Tibial artery (tissue), 4 donors: ENCODE results near the gene DIPK1B.
"Not testable (repeated sequence)": the region's sequence is repeated elsewhere in the genome, so short reads cannot be mapped to it uniquely, and the experiment has no call there.

ENCODE experiments used
- DNase-seq, 2 donors: peaks; one replicate each; pipeline ENCODE4 v3.0.0-alpha.2; 2019
- H3K27ac ChIP-seq, 2 donors: fragments of 200-600 bp; sonication (generic) in 1 of 2; 1 replicate in 1 of 2; 2 replicates in 1 of 2; pipeline ENCODE4 v1.5.1; 2018 to 2019; ENCODE audit warnings: mild to moderate bottlenecking in 1 of 2
- H3K27me3 ChIP-seq, 2 donors: fragments of 200-600 bp; sonication (generic) in 1 of 2; one replicate each; pipeline versions ENCODE4 v1.5.1 to v1.6.0; 2016 to 2019
- H3K36me3 ChIP-seq, 3 donors: fragments of 200-600 bp; sonication (generic) in 2 of 3; one replicate each; pipeline ENCODE4 v1.5.1; 2016 to 2019; ENCODE audit warnings: mild to moderate bottlenecking in 2 of 3
- H3K4me1 ChIP-seq, 4 donors: fragments of 200-600 bp; sonication (generic) in 2 of 4; 1 replicate in 3 of 4; 2 replicates in 1 of 4; pipeline ENCODE4 v1.5.1; 2016 to 2019
- H3K4me3 ChIP-seq, 2 donors: fragments of 200-600 bp; sonication (generic) in 1 of 2; 1 replicate in 1 of 2; 2 replicates in 1 of 2; pipeline ENCODE4 v1.5.1; 2018 to 2019; ENCODE audit warnings: mild to moderate bottlenecking in 2 of 2
- H3K9me3 ChIP-seq, 3 donors: fragments of 200-600 bp; sonication (generic) in 1 of 3; one replicate each; pipeline ENCODE4 v1.5.1; 2016 to 2019
- intact Hi-C: fragments of 100-400 bp; cut with DNase I; formaldehyde crosslinking; loops from one replicate; pipeline ENCODE4 v1.15.0; 2023; ENCODE audit warnings: low total_unique reads
- TF ChIP-seq, protein P1 (sequence below), 2 experiments: fragments of 200-600 bp in 1 of 2; fragments of 450-650 bp in 1 of 2; IDR thresholded peaks; one replicate each; pipeline ENCODE4 v1.5.1; 2017 to 2019; ENCODE audit warnings: antibody characterized with exemption in 2 of 2, mild to moderate bottlenecking in 1 of 2, moderate library complexity in 1 of 2

The DIPK1B gene

DNA sequence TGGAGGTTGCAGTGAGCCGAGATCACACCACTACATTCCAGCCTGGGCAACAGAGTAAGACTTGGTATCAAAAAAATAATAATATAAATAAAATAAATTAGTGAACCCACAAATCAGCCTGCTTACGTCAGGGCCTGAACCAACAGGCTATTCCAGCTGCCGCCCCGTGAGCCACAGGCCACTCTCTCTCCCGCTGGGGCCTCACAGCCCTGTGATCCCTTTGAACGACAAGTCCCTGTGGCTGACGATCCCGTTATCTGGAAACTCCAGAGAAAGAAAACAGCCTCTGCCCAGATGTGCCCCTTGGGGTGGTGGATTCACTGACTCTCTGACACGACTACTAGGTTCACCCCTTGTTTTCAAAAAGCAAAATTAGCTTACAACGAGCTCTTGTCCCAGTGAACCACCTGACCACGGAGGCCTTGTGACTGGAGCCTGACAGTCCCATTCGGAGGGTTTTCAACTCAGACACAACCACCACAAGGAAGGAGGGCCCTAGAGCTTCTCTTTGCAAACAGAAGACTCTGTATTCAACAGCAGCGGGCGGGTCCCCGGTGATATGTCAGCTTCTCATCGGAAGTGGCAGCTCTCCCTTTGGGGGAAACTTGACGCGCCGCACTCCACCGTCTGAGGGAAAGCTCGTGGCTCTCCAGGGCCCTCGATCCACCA is 4.4 kb upstream of the DIPK1B start:
- peaks cover 3 to 29% of the 10 kb centered on the region in 2 donors for H3K27me3 ChIP-seq
- intact Hi-C loops: no loop called here
- TF ChIP-seq, protein P1, sequence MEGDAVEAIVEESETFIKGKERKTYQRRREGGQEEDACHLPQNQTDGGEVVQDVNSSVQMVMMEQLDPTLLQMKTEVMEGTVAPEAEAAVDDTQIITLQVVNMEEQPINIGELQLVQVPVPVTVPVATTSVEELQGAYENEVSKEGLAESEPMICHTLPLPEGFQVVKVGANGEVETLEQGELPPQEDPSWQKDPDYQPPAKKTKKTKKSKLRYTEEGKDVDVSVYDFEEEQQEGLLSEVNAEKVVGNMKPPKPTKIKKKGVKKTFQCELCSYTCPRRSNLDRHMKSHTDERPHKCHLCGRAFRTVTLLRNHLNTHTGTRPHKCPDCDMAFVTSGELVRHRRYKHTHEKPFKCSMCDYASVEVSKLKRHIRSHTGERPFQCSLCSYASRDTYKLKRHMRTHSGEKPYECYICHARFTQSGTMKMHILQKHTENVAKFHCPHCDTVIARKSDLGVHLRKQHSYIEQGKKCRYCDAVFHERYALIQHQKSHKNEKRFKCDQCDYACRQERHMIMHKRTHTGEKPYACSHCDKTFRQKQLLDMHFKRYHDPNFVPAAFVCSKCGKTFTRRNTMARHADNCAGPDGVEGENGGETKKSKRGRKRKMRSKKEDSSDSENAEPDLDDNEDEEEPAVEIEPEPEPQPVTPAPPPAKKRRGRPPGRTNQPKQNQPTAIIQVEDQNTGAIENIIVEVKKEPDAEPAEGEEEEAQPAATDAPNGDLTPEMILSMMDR (IDR thresholded peaks at IDR 0.05): no peak

DNA sequence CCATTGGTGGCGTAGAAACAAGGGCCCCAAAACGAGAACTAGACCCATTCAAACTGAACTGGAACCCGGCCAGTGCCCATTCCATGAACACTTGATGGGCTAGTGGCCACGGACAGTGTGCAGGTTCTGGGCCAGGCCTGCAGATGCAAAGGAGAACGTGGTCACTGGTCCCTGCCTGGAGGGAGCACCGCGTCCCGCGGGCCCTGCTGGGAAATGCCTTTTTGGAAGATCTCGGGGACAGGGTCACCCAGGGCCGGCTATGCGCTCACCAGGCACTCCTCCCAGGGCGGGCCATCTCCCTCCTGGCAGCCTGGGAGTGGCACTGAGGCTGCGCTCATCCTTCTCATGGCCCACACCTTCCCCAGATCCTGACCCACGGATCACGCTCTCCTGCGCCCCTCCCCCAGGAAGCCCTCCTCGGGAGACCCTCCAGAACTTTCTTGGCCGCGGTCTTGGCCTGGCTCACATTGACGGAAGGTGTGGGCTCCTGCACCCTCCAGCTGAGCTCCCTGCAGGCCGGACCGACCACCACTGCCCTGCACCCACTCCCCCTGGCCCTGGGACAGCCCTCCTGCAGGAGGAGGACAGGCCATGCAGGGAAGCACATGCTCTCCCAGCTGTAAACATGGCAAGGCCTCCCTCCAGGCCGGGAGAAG is 2.8 kb upstream of the DIPK1B start:
- no peak overlapping the region for H3K27ac ChIP-seq
- H3K27me3 ChIP-seq: peaks cover 4 to 45% of the 10 kb centered on the region in 2 donors
- H3K36me3 ChIP-seq: no peaks in the 10 kb centered on the region
- no peak overlapping the region for H3K4me3 ChIP-seq
- no peak for DNase-seq
- intact Hi-C loops: no loop called here
- TF ChIP-seq, protein P1 (IDR thresholded peaks at IDR 0.05): no peak
- peaks cover 0 to 23% (median 13%) of the 10 kb centered on the region in 4 donors for H3K4me1 ChIP-seq
- no peaks in the 10 kb centered on the region for H3K9me3 ChIP-seq

More for the DNA sequence above, 4.4 kb upstream of the DIPK1B start:
- Histone ChIP-seq H3K27ac (no peak overlapping the region), H3K9me3 (no peaks in the 10 kb centered on the region), H3K36me3 (no peaks in the 10 kb centered on the region), H3K4me3 (no peak overlapping the region), H3K4me1 (peaks cover 0 to 14% (median 11%) of the 10 kb centered on the region in 4 donors)
- no peak for DNase-seq

DNA sequence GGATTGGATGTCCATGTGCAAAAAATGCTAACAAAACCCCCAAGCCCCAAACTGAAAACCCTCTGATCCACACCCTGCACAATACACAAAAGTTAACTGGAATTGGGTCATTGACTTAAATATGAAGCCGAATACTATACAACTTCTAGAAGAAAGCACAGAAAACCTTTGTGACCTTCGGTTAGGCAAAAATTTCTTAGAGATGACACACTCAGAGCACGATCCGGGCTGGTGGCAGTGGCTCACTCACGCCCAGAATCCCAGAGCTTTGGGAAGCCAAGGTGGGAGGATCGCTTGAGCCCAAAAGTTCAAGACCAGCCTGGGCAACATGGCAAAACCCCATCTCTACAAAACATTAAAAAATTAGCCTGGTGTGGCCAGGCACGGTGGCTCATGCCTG is 1.8 kb upstream of the DIPK1B start:
- no peak overlapping the region for H3K4me3 ChIP-seq
- H3K9me3 ChIP-seq: no peaks in the 10 kb centered on the region
- peaks cover 4 to 54% of the 10 kb centered on the region in 2 donors for H3K27me3 ChIP-seq
- H3K27ac ChIP-seq: no peak overlapping the region
- peaks cover 0 to 23% (median 13%) of the 10 kb centered on the region in 4 donors for H3K4me1 ChIP-seq
- no peaks in the 10 kb centered on the region for H3K36me3 ChIP-seq
- TF ChIP-seq, protein P1 (IDR thresholded peaks at IDR 0.05): no peak
- intact Hi-C loops: no loop called here
- no peak for DNase-seq

GRCh38 chr9:136711219-136711648 is 1.1 kb upstream of the DIPK1B start:
- H3K36me3 ChIP-seq, H3K9me3 ChIP-seq, H3K27ac ChIP-seq, H3K4me3 ChIP-seq, intact Hi-C loops, DNase-seq: not testable (repeated sequence)
- H3K4me1 ChIP-seq: peaks cover 0 to 23% (median 13%) of the 10 kb centered on the region in 4 donors
- H3K27me3 ChIP-seq: peaks cover 4 to 54% of the 10 kb centered on the region in 2 donors

DNA sequence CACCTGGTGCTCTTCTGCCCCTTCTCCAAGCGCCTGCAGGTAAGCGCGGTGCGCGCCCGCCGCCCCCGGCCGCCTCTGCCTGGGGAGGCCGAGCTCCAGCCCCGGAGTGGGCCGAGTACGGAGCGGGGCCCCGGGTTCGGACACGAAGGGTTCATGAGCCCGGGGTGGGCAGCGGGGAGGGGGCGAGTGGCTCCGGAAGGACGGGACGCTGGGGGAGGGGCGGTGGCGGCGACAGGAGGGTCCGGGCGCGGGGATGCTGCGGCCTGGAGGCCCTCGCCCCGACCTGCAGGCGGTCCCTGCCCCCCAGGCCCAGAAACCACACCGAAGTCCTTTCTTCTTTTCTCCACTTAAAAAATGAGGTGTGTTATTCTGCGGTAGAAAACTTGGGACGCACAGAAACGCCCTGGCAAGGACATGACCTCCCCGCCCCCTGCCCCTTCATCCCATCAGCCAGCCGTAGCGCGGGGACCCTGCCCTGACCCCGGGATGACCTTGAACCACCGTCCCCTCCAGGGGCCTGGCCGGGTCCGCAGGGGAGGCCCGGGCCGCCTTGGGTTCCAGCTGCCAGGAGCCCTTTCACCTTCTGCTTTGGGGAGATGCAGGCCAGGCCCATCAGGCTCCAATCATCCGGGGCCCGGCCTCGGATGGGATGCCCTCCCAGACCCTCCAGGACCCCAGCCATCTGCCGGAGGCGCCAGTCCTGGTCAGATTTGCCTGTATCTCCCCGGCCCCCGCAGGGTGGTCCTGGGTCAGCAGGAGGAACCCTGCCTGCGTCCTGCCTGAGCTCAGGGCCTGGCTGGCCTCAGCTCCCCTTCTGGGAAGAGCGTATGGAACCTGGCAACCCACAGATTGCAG is 545 bp downstream of the DIPK1B start:
- TF ChIP-seq, protein P1 (IDR thresholded peaks at IDR 0.05): no peak
- no peak overlapping the region for H3K27ac ChIP-seq
- no peak for DNase-seq
- intact Hi-C loops: no loop called here
- peaks cover 4 to 64% of the 10 kb centered on the region in 2 donors for H3K27me3 ChIP-seq
- H3K4me1 ChIP-seq: peaks cover 0 to 23% (median 13%) of the 10 kb centered on the region in 4 donors
- H3K4me3 ChIP-seq: peak overlapping the region; percentile 25 to 42
- no peaks in the 10 kb centered on the region for H3K36me3 ChIP-seq
- no peaks in the 10 kb centered on the region for H3K9me3 ChIP-seq
